Kidney (tissue), 14 donors: ENCODE data around the gene COL4A5. TPM values are rescaled to one million over a fixed set of nuclear protein-coding genes. Genes with fewer than 3 reads are reported as not detected.

Experiments used
- DNase-seq, 5 donors: peaks; one replicate each; pipeline ENCODE4 v3.0.0-alpha.2; 2013 to 2020
- FAIRE-seq: peaks from 2 replicates; lab custom pipeline; 2012; peaks lifted over from hg19 to GRCh38; lab: Jason Lieb, UNC
- H3K27ac ChIP-seq, 2 donors: one replicate each; pipeline ENCODE4 v1.7.0; 2013; ENCODE audit warnings: low read depth in 2 of 2, low read length in 2 of 2, inconsistent platforms in 1 of 2
- H3K27me3 ChIP-seq: one replicate; pipeline ENCODE4 v1.7.1; 2013; ENCODE audit warnings: low read length, inconsistent platforms; ENCODE audit not compliant: control insufficient read depth, insufficient read depth
- H3K36me3 ChIP-seq, 3 donors: one replicate each; pipeline versions ENCODE4 v1.7.0 to v1.7.1; 2013; ENCODE audit warnings: low read length in 3 of 3, control low read depth in 1 of 3, inconsistent platforms in 1 of 3; ENCODE audit not compliant: insufficient read depth in 3 of 3, control insufficient read depth in 2 of 3
- H3K4me1 ChIP-seq, 3 donors: one replicate each; pipeline versions ENCODE4 v1.7.0 to v1.7.1; 2013; ENCODE audit warnings: low read length in 3 of 3, inconsistent platforms in 1 of 3, low read depth in 1 of 3; ENCODE audit not compliant: control insufficient read depth in 2 of 3, insufficient read depth in 2 of 3
- H3K4me3 ChIP-seq, 3 donors: one replicate each; pipeline versions ENCODE4 v1.7.0 to v1.8.1; 2013; ENCODE audit warnings: low read length in 3 of 3, control low read depth in 1 of 3, inconsistent platforms in 1 of 3
- H3K9ac ChIP-seq, 3 donors: one replicate each; pipeline versions ENCODE4 v1.7.0 to v1.7.1; 2013; ENCODE audit warnings: low read length in 3 of 3, control low read depth in 1 of 3, inconsistent platforms in 1 of 3
- H3K9me3 ChIP-seq, 3 donors: one replicate each; pipeline versions ENCODE4 v1.7.0 to v1.7.1; 2013; ENCODE audit warnings: low read length in 3 of 3, control low read depth in 1 of 3, inconsistent platforms in 1 of 3; ENCODE audit not compliant: control insufficient read depth in 2 of 3, insufficient read depth in 1 of 3
- intact Hi-C: fragments of 100-400 bp; cut with DNase I; formaldehyde crosslinking; loops from one replicate; pipeline ENCODE4 v1.11.1; 2022
- polyA plus RNA-seq: library from polyadenylated mRNA; stranded (reverse); fragments of 350-450 nt; fragmentation: Illumina TruSeq; extraction: RNeasy Lipid Tissue Mini Kit (QIAGEN cat#74804); gene quantifications from one replicate; pipeline ENCODE4 v1.2.3, GENCODE V29; 2014; ENCODE audit warnings: low read depth, low replicate concordance; ENCODE audit not compliant: insufficient read depth
- total RNA-seq: library from RNA; stranded (reverse); fragmentation: NEBNext Ultra II Directional; extraction: Animal tissue kit (Norgen Biotek cat#: 25700); gene quantifications from one replicate; pipeline ENCODE4 v1.2.1, GENCODE V29; 2021
- TF ChIP-seq, protein P1 (sequence below): IDR thresholded peaks from 3 replicates; pipeline ENCODE4 v1.5.1; 2012; ENCODE audit warnings: mild to moderate bottlenecking, moderate library complexity, borderline replicate concordance; ENCODE audit not compliant: insufficient read depth; ENCODE audit errors: extremely low read depth
- donor health status: control.
- donor health status: control.
- donor health status: control.
- donor health status: control.
- donor health status: control.
- donor health status: DM: yes; HTN: yes; CAD: no.
- donor health status: Normal renal cell carcinoma (clear cell type).

The COL4A5 gene
- total and polyA plus RNA-seq, 2 donors from 2014 or later = 11.9 to 23.9 TPM

DNA sequence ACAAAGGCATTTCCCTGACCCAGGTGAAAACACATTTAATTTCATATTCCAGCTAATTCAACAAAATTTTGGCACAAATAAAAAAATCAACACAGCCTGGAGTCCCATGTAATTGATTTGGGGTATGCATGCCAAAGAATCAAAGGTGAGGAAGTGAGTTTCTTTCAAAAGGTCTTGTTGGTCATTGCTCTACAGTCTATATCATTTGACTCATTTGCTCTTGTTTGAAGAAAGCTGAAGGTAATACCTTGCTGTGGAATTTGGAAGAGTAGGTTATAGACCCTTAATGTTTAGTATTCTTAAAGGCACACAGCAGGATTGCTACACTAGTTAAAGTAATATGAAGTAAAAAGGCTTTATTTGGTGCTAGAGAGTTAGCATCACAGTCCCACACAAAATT lies 26.9 kb upstream of the COL4A5 start:
- no peak for DNase-seq
- H3K4me1 ChIP-seq = no peaks in the 10 kb centered on the region
- intact Hi-C loops = no loop called here
- H3K27me3 ChIP-seq = peaks cover 4% of the 10 kb centered on the region
- no peak for FAIRE-seq
- H3K9ac ChIP-seq = no peak overlapping the region
- H3K9me3 ChIP-seq = no peaks in the 10 kb centered on the region
- TF ChIP-seq, protein P1, sequence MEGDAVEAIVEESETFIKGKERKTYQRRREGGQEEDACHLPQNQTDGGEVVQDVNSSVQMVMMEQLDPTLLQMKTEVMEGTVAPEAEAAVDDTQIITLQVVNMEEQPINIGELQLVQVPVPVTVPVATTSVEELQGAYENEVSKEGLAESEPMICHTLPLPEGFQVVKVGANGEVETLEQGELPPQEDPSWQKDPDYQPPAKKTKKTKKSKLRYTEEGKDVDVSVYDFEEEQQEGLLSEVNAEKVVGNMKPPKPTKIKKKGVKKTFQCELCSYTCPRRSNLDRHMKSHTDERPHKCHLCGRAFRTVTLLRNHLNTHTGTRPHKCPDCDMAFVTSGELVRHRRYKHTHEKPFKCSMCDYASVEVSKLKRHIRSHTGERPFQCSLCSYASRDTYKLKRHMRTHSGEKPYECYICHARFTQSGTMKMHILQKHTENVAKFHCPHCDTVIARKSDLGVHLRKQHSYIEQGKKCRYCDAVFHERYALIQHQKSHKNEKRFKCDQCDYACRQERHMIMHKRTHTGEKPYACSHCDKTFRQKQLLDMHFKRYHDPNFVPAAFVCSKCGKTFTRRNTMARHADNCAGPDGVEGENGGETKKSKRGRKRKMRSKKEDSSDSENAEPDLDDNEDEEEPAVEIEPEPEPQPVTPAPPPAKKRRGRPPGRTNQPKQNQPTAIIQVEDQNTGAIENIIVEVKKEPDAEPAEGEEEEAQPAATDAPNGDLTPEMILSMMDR = no peak
- H3K27ac ChIP-seq = no peak overlapping the region
- no peaks in the 10 kb centered on the region for H3K36me3 ChIP-seq
- H3K4me3 ChIP-seq = no peak overlapping the region

DNA sequence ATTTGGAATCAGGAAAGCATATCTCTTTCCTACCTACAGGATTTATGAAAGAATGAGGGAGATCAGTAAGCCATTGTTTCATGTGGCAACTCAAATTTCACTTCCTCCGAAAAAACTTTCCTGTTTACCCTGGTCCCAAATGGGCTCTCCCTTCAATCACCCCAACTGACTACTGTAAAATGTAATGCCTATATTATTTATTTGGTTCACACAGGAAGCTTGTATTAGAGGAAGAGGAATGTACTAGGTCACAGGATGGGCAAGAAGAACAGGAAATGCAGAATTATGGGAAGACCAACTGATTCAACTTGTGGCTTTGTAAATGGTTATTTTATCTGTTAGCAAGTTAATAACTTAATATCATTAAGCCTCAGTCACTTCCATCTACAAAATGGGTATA lies 24.5 kb upstream of the COL4A5 start:
- Histone ChIP-seq H3K9me3 (no peaks in the 10 kb centered on the region), H3K9ac (no peak overlapping the region), H3K4me3 (no peak overlapping the region), H3K4me1 (no peaks in the 10 kb centered on the region), H3K36me3 (no peaks in the 10 kb centered on the region), H3K27ac (no peak overlapping the region), H3K27me3 (peaks cover 4% of the 10 kb centered on the region)
- DNase-seq (no peak), FAIRE-seq (no peak)
- intact Hi-C loops = no loop called here
- TF ChIP-seq, protein P1 = no peak

DNA sequence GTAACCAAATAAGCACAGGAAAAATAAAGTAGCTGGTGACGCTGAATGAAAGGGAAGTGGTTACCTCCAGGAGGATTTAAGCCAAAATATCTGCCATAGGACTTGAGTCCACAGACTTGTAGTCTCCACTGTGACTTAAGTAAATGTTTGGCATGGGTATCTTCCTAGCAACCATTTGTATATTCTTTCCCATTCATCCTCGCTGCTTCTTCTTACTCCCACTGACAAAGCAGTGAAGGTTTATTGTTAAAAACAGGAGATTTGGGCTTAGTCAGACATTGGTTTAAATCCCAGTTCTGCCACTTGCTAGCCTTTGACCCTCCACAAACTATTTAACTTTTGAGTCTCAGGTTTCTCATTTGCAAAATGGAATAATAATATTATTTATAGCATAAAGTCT lies 23.7 kb upstream of the COL4A5 start:
- no peaks in the 10 kb centered on the region for H3K4me1 ChIP-seq
- TF ChIP-seq, protein P1 = no peak
- H3K4me3 ChIP-seq = no peak overlapping the region
- intact Hi-C loops = no loop called here
- DNase-seq (no peak), FAIRE-seq (no peak)
- H3K36me3 ChIP-seq = no peaks in the 10 kb centered on the region
- H3K27me3 ChIP-seq = peaks cover 4% of the 10 kb centered on the region
- no peak overlapping the region for H3K27ac ChIP-seq
- H3K9me3 ChIP-seq = no peaks in the 10 kb centered on the region
- no peak overlapping the region for H3K9ac ChIP-seq

DNA sequence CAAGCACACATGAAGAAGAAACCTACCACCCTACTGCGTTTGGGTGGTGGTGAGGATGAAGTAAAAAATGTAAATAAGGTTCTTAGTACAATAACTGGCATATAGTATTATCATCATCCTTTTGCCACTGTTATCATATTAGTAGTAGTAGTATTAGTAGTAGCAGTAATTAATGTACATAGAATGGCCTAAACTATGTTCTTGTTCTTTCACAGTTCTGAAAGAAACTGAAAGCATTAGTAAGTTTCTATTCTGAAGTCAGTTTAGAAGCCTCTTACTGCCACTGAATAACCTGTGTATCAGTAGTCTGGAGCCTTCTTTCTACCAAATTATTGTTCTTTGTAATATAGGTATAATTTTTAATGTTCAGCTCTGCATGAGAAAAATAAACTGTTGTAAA lies 22.4 kb upstream of the COL4A5 start:
- Histone ChIP-seq H3K4me3 (no peak overlapping the region), H3K9me3 (no peaks in the 10 kb centered on the region), H3K4me1 (no peaks in the 10 kb centered on the region), H3K9ac (no peak overlapping the region), H3K27me3 (peaks cover 4% of the 10 kb centered on the region), H3K36me3 (no peaks in the 10 kb centered on the region), H3K27ac (no peak overlapping the region)
- DNase-seq (no peak), FAIRE-seq (no peak)
- TF ChIP-seq, protein P1 = no peak
- intact Hi-C loops = no loop called here
